Ovary (tissue), 9 donors: Measurements from ENCODE around the gene MYOZ2. TPM values are rescaled to one million over a fixed set of nuclear protein-coding genes. Genes with fewer than 3 reads are reported as not detected.

Experiments used
- DNase-seq, 5 donors: peaks; one replicate each; pipeline ENCODE4 v3.0.0-alpha.2; 2019 to 2020
- H3K27ac ChIP-seq, 2 donors: fragments of 200-600 bp; one replicate each; pipeline versions ENCODE4 v1.5.1 to v1.8.0; 2019 to 2022
- H3K27me3 ChIP-seq: fragments of 200-600 bp; one replicate; pipeline ENCODE4 v1.8.0; 2022
- H3K36me3 ChIP-seq: fragments of 200-600 bp; sonication (generic); one replicate; pipeline ENCODE4 v1.5.1; 2019
- H3K4me1 ChIP-seq: one replicate; pipeline ENCODE4 v1.8.1; 2013; ENCODE audit warnings: mild to moderate bottlenecking, moderate library complexity; ENCODE audit not compliant: insufficient read depth
- H3K4me3 ChIP-seq: fragments of 200-600 bp; sonication (generic); one replicate; pipeline ENCODE4 v1.5.1; 2017
- H3K9me3 ChIP-seq, 2 donors: fragments of 200-600 bp in 1 of 2; sonication (generic) in 1 of 2; one replicate each; pipeline versions ENCODE4 v1.5.1 to v1.8.1; 2013 to 2019; ENCODE audit warnings: mild to moderate bottlenecking in 1 of 2, moderate library complexity in 1 of 2
- CTCF ChIP-seq, 3 donors: fragments of 450-650 bp in 2 of 3; fragments of 200-600 bp in 1 of 3; IDR thresholded peaks; one replicate each; pipeline versions ENCODE4 v1.5.1 to v1.8.0; 2016 to 2022; ENCODE audit warnings: antibody characterized with exemption in 3 of 3, mild to moderate bottlenecking in 1 of 3
- EP300 ChIP-seq: sonication (generic); formaldehyde crosslinking; IDR thresholded peaks from one replicate; pipeline ENCODE4 v1.6.1; 2017; ENCODE audit warnings: antibody characterized with exemption
- POLR2A ChIP-seq: fragments of 450-650 bp; IDR thresholded peaks from one replicate; pipeline ENCODE4 v1.6.1; 2017; ENCODE audit warnings: antibody characterized with exemption, mild to moderate bottlenecking, moderate library complexity
- WGBS, 3 donors: extraction: QIAGEN DNeasy Blood & Tissue Kit in 1 of 3; methylation state at CpG; one replicate each; pipeline versions ENCODE4 v1.1.5 to v1.1.7; 2013 to 2017; 5-methylcytosine and 5-hydroxymethylcytosine counted together
- intact Hi-C, 4 donors: fragments of 100-400 bp; cut with DNase I; formaldehyde crosslinking; loops; one replicate each; pipeline versions ENCODE4 v1.11.0 to v1.15.1; 2022 to 2023
- polyA plus RNA-seq, 2 donors: library from polyadenylated mRNA; stranded (reverse); fragments of 200-250 nt in 1 of 2; fragments of 350-450 nt in 1 of 2; fragmentation: Illumina TruSeq in 1 of 2; extraction: RNeasy Lipid Tissue Mini Kit (QIAGEN cat#74804) in 1 of 2; gene quantifications; one replicate each; pipeline ENCODE4 v1.2.3, GENCODE V29; 2013 to 2014
- total RNA-seq, 7 donors: library from RNA; depleted of rRNA in 2 of 7; stranded (reverse); fragments of >200 nt in 2 of 7; fragmentation: NEBNext Ultra II Directional in 3 of 7; extraction: Animal tissue kit (Norgen Biotek cat#: 25700) in 3 of 7; gene quantifications; one replicate each; pipeline versions ENCODE4 v1.1.0 to v1.2.4, GENCODE V29; 2016 to 2023
- donor health status: DM: no; HTN: no; CAD: no; lungs with moderate emphysema.
- donor health status: DM: no; HTN: no; CAD: no.
- donor health status: Bipolar disorder and iron deficiency.
- donor health status: DM: yes; HTN: yes; CAD: no.
- donor health status: DM: no; HTN: no; CAD: no.
- donor health status: DM: yes; HTN: yes; CAD: no.

MYOZ2 gene
- total and polyA plus RNA-seq, 9 donors = 0.34 to 1.1 (median 0.55) TPM

GRCh38 chr4:119110121-119110520 lies 25.5 kb upstream of the MYOZ2 start:
- Histone ChIP-seq H3K36me3 (no peaks in the 10 kb centered on the region), H3K27ac (no peak overlapping the region), H3K4me3 (no peak overlapping the region), H3K27me3 (no peaks in the 10 kb centered on the region), H3K4me1 (no peaks in the 10 kb centered on the region), H3K9me3 (no peaks in the 10 kb centered on the region)
- intact Hi-C loops = no loop called here
- WGBS, 3 donors = 89 to 97% (median 95%) methylated on average over 2 of the region's 2 CpGs
- TF ChIP-seq CTCF (IDR thresholded peaks at IDR 0.05) (no peak), POLR2A (no peak), EP300 (no peak)
- DNase-seq = no peak

- intact Hi-C loops = no loop called here
Measured at GRCh38 chr4:119111296-119111695, 24.3 kb upstream of the MYOZ2 start.

GRCh38 chr4:119113033-119113655 lies 22.5 kb upstream of the MYOZ2 start:
- no peak for TF ChIP-seq EP300
- no peak for TF ChIP-seq CTCF (IDR thresholded peaks at IDR 0.05)
- TF ChIP-seq POLR2A = no peak
- H3K27ac ChIP-seq = no peak overlapping the region
- intact Hi-C loops = no loop called here
- DNase-seq = no peak
- no peaks in the 10 kb centered on the region for H3K9me3 ChIP-seq
- H3K4me3 ChIP-seq = no peak overlapping the region
- no peaks in the 10 kb centered on the region for H3K27me3 ChIP-seq
- H3K4me1 ChIP-seq = no peaks in the 10 kb centered on the region
- H3K36me3 ChIP-seq = no peaks in the 10 kb centered on the region

More at GRCh38 chr4:119111296-119111695, 24.3 kb upstream of the MYOZ2 start:
- DNase-seq = no peak
- H3K4me3 ChIP-seq = no peak overlapping the region
- H3K9me3 ChIP-seq = no peaks in the 10 kb centered on the region
- TF ChIP-seq CTCF (IDR thresholded peaks at IDR 0.05) (no peak), EP300 (no peak), POLR2A (no peak)
- no peak overlapping the region for H3K27ac ChIP-seq
- H3K27me3 ChIP-seq = no peaks in the 10 kb centered on the region
- no peaks in the 10 kb centered on the region for H3K36me3 ChIP-seq
- H3K4me1 ChIP-seq = no peaks in the 10 kb centered on the region

GRCh38 chr4:119116021-119116420 lies 19.6 kb upstream of the MYOZ2 start:
- Histone ChIP-seq H3K36me3 (no peaks in the 10 kb centered on the region), H3K4me3 (no peak overlapping the region), H3K4me1 (no peaks in the 10 kb centered on the region), H3K27ac (no peak overlapping the region), H3K9me3 (no peaks in the 10 kb centered on the region), H3K27me3 (no peaks in the 10 kb centered on the region)
- intact Hi-C loops = no loop called here
- 95 to 97% (median 96%) methylated on average over 4 of the region's 4 CpGs for WGBS, 3 donors
- DNase-seq = no peak
- no peak for TF ChIP-seq POLR2A
- no peak for TF ChIP-seq EP300
- TF ChIP-seq CTCF (IDR thresholded peaks at IDR 0.05) = no peak
